ENCODE measurements around the gene SVBP. TPM values are rescaled to one million over a fixed set of nuclear protein-coding genes. Genes with fewer than 3 reads are reported as not detected.

The SVBP gene
- total and polyA plus RNA-seq, 2 of the 8 experiments (the other 6 are each of a cell fraction or from before 2014, with no cell fraction given), result 29.7 to 30.2 TPM

DNA sequence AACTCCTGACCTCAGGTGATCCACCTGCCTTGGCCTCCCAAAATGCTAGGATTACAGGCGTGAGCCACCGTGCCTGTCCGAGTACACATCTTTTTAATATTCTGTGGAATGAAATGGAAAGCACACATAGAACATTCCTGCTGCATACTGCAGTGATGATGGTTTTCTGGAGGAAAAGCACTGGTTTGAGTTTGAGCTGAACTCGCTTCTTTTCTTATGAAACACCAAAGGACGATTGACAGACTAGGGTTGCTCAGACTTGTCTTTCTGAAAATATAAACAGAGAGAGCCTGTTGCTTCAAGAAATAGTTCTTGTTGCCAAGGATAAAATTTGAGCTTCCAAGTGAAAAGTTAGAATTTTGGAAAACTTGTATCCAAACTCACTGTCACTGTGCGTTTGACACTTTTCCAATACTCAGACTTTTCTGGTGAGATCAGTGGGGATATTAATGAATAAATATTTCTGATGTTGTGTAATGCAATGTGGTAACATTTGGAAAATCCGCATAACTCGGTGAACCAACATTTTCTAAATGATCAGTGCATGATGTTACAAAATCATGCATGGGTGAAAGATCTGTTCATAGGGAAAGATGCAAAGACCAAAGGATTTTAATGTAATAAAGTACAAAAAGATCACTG, 15.2 kb downstream of the SVBP start:
- no peak overlapping the region for H3K4ac ChIP-seq (replicated peaks; ENCODE audit: insufficient read length, low read depth, low read length)
- H3K23me2 ChIP-seq (ENCODE audit: low read depth, low read length), result no peaks in the 10 kb centered on the region
- no peaks in the 10 kb centered on the region for H3K79me2 ChIP-seq (ENCODE audit: control insufficient read depth in 1 of 2, insufficient read depth in 2 of 2, low read length in 2 of 2)
- H3K14ac ChIP-seq (ENCODE audit: insufficient read length), result no peak overlapping the region
- H2BK20ac ChIP-seq (ENCODE audit: low read length), result no peak overlapping the region
- H3K4me2 ChIP-seq (ENCODE audit: insufficient read depth in 1 of 2, low read depth in 2 of 2, low read length in 2 of 2), result no peak overlapping the region
- POLR2A ChIA-PET (ENCODE audit: partially characterized antibody), result interaction anchor here (2.1 kb wide), 1 partner anchor 15 kb away, joined by 7 read pairs; the partner anchor contains the start of genes ERMAP and SVBP
- H3K18ac ChIP-seq (ENCODE audit: extremely low read depth, low read length), result no peak overlapping the region
- no peak overlapping the region for H2BK5ac ChIP-seq (ENCODE audit: low read depth, low read length)
- DNase-seq (ENCODE audit: low read depth in 1 of 2, low spot score in 2 of 2) (no peak), FAIRE-seq (no peak)
- H3K4me1 ChIP-seq (replicated peaks in 1 of 4; ENCODE audit: control insufficient read depth in 3 of 4, insufficient read depth in 4 of 4, low read length in 3 of 4), result no peaks in the 10 kb centered on the region
- H4K20me1 ChIP-seq (replicated peaks in 1 of 2; ENCODE audit: control insufficient read depth in 1 of 2, insufficient read depth in 2 of 2, low read length in 2 of 2), result no peaks in the 10 kb centered on the region
- H3K4me3 ChIP-seq (ENCODE audit: extremely low read depth in 1 of 4, insufficient read depth in 2 of 4, low read depth in 3 of 4, low read length in 4 of 4), result no peak overlapping the region
- H4K5ac ChIP-seq (ENCODE audit: insufficient read length, low read depth, low read length), result no peak overlapping the region
- H4K91ac ChIP-seq (replicated peaks; ENCODE audit: insufficient read length, low read length), result no peak overlapping the region
- peaks cover 9 to 11% of the 10 kb centered on the region in 2 experiments for H3K9me3 ChIP-seq (ENCODE audit: insufficient read depth in 2 of 2, low read depth in 1 of 2, low read length in 1 of 2)
- CTCF ChIA-PET (ENCODE audit: partially characterized antibody), result interaction anchor here (1.0 to 1.1 kb wide), 3 partner anchors 9 to 23 kb away, joined by 3 to 4 read pairs (median 4); no protein-coding TSS in a partner anchor
- H3K27me3 ChIP-seq (replicated peaks in 1 of 4; ENCODE audit: control insufficient read depth in 3 of 4, extremely low read depth in 1 of 4, insufficient read depth in 3 of 4, low read length in 3 of 4), result no peaks in the 10 kb centered on the region
- no peak overlapping the region for H2BK15ac ChIP-seq (ENCODE audit: low read length)
- no peak overlapping the region for H2BK12ac ChIP-seq (ENCODE audit: low read depth, low read length)
- no peak overlapping the region for H4K8ac ChIP-seq (ENCODE audit: extremely low read depth, insufficient read depth, low read length)
- H2BK120ac ChIP-seq (replicated peaks; ENCODE audit: low read depth, low read length), result no peak overlapping the region
- no peak overlapping the region for H3K56ac ChIP-seq (replicated peaks; ENCODE audit: insufficient read length, low read depth, low read length)
- no peak overlapping the region for H3K9ac ChIP-seq (replicated peaks in 1 of 4; ENCODE audit: extremely low read depth in 1 of 4, low read depth in 3 of 4, low read length in 3 of 4)
- H2AK5ac ChIP-seq (ENCODE audit: low read depth, low read length), result no peak overlapping the region
- no peaks in the 10 kb centered on the region for H3K79me1 ChIP-seq (ENCODE audit: low read depth, low read length)
- H3K23ac ChIP-seq (ENCODE audit: insufficient read length), result no peak overlapping the region
- WGBS, 2 experiments (ENCODE audit: extremely low coverage in 1 of 2, insufficient coverage in 1 of 2, insufficient read length in 1 of 2, insufficient replicate concordance in 2 of 2, low coverage in 1 of 2, low lambda C conversion rate in 2 of 2, missing lambda C conversion rate in 1 of 2), result 91% methylated on average over 8 of the region's 8 CpGs; no CpG with 5 or more reads in 1 of the 2 experiments
- H3K27ac ChIP-seq (ENCODE audit: low read depth, low read length), result no peak overlapping the region
- H3K36me3 ChIP-seq (ENCODE audit: control insufficient read depth in 2 of 4, insufficient read depth in 4 of 4, low read length in 3 of 4), result peaks cover 0 to 9% (median 2%) of the 10 kb centered on the region in 4 experiments; a peak in 4 of 8 replicates
- H2AFZ ChIP-seq (ENCODE audit: low read length), result no peak overlapping the region
- TF ChIP-seq TEAD4 (IDR thresholded peaks at IDR 0.05; ENCODE audit: low read depth, low read length) (no peak), KDM5A (IDR thresholded peaks at IDR 0.05; ENCODE audit: low read length) (no peak), CTBP2 (IDR thresholded peaks at IDR 0.05; ENCODE audit: borderline replicate concordance, insufficient read depth, insufficient read length, low read length) (no peak), BCL11A (IDR thresholded peaks at IDR 0.05; ENCODE audit: low read depth in 2 of 2, low read length in 2 of 2) (no peak), CBX5 (IDR thresholded peaks at IDR 0.05; ENCODE audit: low read depth, low read length) (no peak), SP2 (IDR thresholded peaks at IDR 0.05; ENCODE audit: low read length) (no peak), GABPA (IDR thresholded peaks at IDR 0.05; ENCODE audit: borderline replicate concordance, insufficient read depth, low read length) (no peak), SAP30 (IDR thresholded peaks at IDR 0.05; ENCODE audit: insufficient read depth, insufficient replicate concordance, low read length) (no peak), TAF1 (IDR thresholded peaks at IDR 0.05; ENCODE audit: low read depth, low read length) (no peak), SIRT6 (IDR thresholded peaks at IDR 0.05; ENCODE audit: low read length) (no peak), BACH1 (IDR thresholded peaks at IDR 0.05; ENCODE audit: low read length) (no peak)
- TF ChIP-seq, protein P1, sequence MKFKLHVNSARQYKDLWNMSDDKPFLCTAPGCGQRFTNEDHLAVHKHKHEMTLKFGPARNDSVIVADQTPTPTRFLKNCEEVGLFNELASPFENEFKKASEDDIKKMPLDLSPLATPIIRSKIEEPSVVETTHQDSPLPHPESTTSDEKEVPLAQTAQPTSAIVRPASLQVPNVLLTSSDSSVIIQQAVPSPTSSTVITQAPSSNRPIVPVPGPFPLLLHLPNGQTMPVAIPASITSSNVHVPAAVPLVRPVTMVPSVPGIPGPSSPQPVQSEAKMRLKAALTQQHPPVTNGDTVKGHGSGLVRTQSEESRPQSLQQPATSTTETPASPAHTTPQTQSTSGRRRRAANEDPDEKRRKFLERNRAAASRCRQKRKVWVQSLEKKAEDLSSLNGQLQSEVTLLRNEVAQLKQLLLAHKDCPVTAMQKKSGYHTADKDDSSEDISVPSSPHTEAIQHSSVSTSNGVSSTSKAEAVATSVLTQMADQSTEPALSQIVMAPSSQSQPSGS (IDR thresholded peaks at IDR 0.05; ENCODE audit: low read length), result no peak

Measured in H1 (cell line).